Medulla oblongata (tissue), 1 donor: ENCODE measurements around the gene POLR2E.

Experiments used
- DNase-seq: peaks from one replicate; pipeline ENCODE4 v3.0.0-alpha.2; 2015; ENCODE audit errors: extremely low spot score

The POLR2E gene

DNA sequence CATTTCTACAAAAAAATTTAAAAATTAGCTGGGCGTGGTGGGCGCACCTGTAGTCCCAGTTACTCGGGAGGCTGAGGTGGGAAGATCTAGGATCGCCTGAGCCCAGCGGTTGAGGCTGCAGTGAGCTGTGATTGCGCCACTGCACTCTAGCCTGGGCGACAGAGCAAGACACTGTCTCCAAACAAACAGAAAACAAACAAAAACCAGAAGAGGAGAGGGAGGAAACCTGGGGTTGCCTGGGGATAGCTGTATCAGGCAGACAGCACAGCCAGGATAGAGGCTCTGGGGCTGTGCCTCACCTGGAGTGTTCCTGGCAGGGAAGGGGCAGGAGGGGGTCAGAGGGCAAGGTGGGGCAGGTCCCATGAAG is 2.6 kb upstream of the POLR2E start:
- DNase-seq, result no peak

- DNase-seq, result no peak
These were observed 559 bp downstream of the POLR2E start for GRCh38 chr19:1094655-1094977.

DNA sequence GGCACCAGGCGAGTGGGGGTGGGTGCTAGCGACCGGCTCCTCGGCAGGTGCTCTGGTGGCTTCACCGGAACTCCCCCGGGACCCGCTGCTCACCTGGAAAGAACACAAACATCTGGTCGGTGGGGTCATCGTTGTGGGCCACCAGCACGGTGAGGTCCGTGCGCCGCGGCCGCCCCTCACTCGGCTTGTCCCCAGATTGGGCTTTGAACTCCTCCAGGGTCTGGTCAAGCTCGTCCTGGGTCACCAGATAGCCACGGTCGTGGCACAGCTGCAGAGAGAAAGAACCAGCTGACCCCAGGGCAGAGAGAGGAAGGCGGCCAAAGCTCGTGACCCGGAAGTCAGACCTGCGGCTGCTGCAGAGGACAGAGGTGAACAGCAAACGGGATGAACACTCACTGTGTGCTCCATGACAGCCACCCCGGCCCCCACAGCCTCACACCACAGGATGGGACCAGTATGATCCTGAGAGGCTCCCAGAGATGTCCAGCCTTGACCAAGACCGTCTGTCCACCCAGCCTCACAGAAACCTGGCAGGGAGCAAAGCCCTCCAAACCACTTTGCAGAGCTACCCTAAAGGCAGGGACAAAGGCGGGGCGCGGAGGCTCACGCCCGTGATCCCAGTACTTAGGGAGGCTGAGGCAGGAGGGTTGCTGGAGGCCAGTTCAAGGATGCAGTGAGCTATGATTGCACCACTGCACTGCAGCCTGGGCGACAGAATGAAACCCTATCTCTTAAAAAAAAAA is 1.2 kb downstream of the POLR2E start:
- no peak for DNase-seq

DNA sequence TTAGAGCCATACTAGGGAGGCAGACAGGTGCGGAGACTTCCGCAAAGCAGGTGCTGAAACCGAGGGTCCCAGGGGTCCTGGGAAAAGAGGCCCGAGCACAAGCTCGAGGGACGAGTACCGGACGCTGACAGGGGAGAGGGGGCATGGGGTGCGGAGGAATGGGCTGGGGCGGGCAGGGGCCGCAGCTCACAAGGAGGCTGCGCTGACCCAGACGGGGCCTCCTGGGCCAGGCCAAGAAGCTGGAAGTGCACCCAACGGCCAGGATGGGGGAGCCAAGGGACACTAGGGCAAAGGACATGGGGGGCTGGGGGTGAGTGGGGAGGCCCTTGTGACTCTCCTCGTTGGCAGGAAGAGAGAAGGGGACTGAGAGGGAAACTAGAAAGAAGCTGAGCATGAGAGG is 1.8 kb downstream of the POLR2E start:
- DNase-seq, result no peak

- DNase-seq, result no peak
These were observed 3.5 kb downstream of the POLR2E start for GRCh38 chr19:1091544-1092175.

- no peak for DNase-seq
These were observed 4.2 kb downstream of the POLR2E start for GRCh38 chr19:1090731-1091543.

GRCh38 chr19:1089891-1090290 is 5.3 kb downstream of the POLR2E start:
- no peak for DNase-seq

GRCh38 chr19:1089126-1089771 is 5.9 kb downstream of the POLR2E start:
- no peak for DNase-seq

GRCh38 chr19:1088416-1089010 is 6.7 kb downstream of the POLR2E start:
- no peak for DNase-seq

DNA sequence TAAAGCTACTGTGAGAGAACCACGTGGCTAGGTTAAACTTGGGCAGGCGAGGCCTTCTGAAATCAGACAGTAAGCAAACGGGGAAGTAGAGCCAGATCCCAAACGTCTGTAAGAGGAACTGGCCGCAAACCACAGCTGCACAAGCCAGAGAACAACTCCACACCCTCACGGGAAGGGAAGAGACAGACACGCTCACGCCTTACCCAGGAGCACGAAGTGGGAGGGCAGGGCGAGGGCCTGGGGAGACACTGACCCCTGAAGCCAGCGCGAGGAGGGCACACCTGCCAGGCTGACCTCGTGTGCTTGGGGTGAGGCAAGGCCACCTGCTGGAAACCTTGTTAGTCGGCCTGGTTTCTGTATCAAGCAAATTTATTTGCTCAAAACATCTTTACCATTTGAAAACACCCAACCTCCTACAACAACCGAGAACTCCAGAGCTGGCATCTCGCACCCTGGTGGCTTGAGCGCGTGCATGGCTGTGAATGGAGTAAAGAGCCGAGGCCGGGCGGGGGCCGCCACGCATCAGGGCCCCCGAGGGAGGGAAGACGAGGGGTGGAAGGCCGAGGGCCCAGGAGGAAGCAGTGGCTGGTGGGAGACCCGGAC is 7.3 kb downstream of the POLR2E start:
- peak; percentile 83 for DNase-seq

DNA sequence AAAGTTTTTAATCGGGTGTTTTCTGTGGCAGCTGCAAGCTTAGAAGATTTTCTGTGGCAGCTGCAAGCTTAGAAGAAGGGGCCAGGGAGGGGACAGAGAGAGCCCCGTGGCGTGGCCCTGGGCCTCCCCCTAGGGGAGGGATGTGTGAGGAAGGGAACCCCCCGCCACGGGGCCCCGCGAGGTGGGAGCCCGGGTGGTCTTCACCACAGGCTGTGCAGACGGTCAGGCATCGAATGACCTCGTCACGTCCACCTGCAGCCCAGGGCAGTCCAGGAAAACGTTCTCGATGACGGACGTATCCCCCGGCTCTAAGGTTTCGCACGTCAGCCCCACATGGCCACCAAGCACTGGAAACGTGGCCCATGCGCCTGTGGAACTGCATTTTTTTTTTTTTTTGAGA is 8.6 kb downstream of the POLR2E start:
- DNase-seq, result no peak

GRCh38 chr19:1085676-1086442 is 9.3 kb downstream of the POLR2E start:
- no peak for DNase-seq

GRCh38 chr19:1085053-1085658 is 10.0 kb downstream of the POLR2E start:
- no peak for DNase-seq

GRCh38 chr19:1084024-1084868 is 10.9 kb downstream of the POLR2E start:
- DNase-seq, result no peak

GRCh38 chr19:1082928-1083816 is 12.0 kb downstream of the POLR2E start:
- no peak for DNase-seq

DNA sequence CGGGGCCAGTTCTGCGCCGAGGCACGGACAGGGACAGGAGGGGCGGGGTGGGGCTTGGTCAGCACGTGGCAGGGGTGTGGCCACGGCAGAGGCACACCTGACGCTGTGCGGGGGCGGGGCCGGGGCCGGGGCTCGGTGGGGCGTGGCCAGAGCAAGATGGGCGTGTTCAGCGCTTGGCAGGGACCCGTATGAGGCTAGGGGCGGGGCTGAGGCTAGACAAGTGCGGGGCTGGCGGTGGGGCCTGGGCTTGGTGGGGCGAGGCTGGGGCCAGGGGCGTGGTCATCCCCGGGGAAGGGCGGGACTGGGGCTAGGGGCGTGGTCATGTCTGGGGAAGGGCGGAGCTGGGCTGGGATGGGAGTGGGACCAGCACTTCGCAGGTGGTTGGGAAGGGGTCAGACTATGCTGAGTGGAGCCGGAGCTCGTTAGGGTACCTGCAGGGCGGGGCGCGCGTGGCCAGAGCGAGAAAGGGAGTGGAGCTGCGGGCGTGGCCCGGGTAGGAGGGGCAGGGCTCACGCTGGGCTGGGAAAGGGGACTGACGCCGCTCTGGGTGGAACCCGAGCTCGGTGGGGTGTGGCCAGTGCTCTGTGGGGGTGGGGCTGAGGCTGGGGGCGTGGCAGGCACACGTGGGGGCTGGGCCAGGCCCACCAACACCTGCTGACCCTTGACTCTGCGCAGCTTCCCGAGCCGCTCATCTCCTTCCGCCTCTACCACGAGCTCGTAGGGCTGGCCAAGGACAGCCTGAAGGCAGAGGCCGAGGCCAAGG is 12.8 kb downstream of the POLR2E start:
- DNase-seq, result no peak

DNA sequence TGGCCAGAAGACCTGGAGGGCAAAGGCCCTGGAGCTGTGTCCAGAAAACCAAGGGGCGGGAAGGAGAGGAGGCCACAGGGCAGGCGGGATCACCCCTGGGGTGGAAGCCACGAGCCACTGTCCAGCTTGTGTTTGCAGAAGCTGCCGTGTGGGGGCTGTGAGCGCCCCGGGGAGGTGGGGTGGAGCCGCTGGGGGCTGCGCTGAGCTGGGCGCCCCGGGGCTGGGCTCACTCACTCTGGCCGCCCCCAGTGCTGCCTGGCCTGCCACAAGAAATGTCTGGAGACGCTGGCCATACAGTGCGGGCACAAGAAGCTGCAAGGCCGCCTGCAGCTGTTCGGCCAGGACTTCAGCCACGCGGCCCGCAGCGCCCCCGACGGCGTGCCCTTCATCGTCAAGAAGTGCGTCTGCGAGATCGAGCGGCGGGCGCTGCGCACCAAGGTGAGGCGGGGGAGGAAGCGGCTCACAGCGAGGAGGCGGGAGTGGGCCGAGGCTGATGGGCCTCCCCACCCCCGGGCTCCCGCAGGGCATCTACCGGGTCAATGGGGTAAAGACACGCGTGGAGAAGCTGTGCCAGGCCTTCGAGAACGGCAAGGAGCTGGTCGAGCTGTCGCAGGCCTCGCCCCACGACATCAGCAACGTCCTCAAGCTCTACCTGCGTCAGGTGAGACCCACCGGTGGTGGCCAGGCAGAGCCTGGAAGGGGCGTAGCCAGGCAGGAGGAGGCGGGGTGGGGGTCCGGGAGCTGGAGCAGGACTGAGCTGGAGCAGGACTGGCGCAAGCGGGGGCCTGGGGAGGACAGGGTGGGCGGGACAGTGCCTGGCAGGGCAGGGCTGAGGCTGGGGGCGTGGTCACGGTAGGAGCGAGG is 13.6 kb downstream of the POLR2E start:
- no peak for DNase-seq
